ENCODE measurements around the gene STT3B.

- TF ChIP-seq, protein P1, sequence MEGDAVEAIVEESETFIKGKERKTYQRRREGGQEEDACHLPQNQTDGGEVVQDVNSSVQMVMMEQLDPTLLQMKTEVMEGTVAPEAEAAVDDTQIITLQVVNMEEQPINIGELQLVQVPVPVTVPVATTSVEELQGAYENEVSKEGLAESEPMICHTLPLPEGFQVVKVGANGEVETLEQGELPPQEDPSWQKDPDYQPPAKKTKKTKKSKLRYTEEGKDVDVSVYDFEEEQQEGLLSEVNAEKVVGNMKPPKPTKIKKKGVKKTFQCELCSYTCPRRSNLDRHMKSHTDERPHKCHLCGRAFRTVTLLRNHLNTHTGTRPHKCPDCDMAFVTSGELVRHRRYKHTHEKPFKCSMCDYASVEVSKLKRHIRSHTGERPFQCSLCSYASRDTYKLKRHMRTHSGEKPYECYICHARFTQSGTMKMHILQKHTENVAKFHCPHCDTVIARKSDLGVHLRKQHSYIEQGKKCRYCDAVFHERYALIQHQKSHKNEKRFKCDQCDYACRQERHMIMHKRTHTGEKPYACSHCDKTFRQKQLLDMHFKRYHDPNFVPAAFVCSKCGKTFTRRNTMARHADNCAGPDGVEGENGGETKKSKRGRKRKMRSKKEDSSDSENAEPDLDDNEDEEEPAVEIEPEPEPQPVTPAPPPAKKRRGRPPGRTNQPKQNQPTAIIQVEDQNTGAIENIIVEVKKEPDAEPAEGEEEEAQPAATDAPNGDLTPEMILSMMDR (IDR thresholded peaks at IDR 0.05), result peak; percentile 38
- no peak for TF ChIP-seq EZH2 (IDR thresholded peaks at IDR 0.05)
Observed at GRCh38 chr3:31562525-31562924, 29.8 kb downstream of the STT3B start.
